HepG2 (cell line): ENCODE results near the gene MYLK2. TPM values are rescaled to one million over a fixed set of nuclear protein-coding genes. Genes with fewer than 3 reads are reported as not detected.

Experiments
- ARNTL ChIP-seq: sonication (generic); formaldehyde crosslinking; IDR thresholded peaks from 2 replicates; pipeline ENCODE4 v1.4.0; 2020; ENCODE audit warnings: mild to moderate bottlenecking, missing genetic modification reagents
- CBFB ChIP-seq: sonication (generic); formaldehyde crosslinking; IDR thresholded peaks from 2 replicates; pipeline ENCODE4 v1.4.0; 2020; ENCODE audit warnings: missing genetic modification reagents
- FOSL2 ChIP-seq: sonication (generic); formaldehyde crosslinking; IDR thresholded peaks from 2 replicates; pipeline ENCODE4 v1.4.0; 2020; ENCODE audit warnings: missing genetic modification reagents
- FOXA1 ChIP-seq, 2 experiments: fragments of 450-650 bp in 1 of 2; sonication (generic) in 1 of 2; formaldehyde crosslinking in 1 of 2; IDR thresholded peaks; 2 replicates each; pipeline versions ENCODE4 v1.4.0 to v1.6.1; 2016 to 2020; ENCODE audit warnings: missing genetic modification reagents in 1 of 2
- HDAC2 ChIP-seq: sonication (generic); formaldehyde crosslinking; IDR thresholded peaks from 2 replicates; pipeline ENCODE4 v1.4.0; 2020; ENCODE audit warnings: missing genetic modification reagents
- HNF4G ChIP-seq, 2 experiments: sonication (generic) in 1 of 2; formaldehyde crosslinking in 1 of 2; IDR thresholded peaks; 2 replicates each; pipeline versions ENCODE4 v1.4.0 to v1.6.1; 2011 to 2020; ENCODE audit warnings: borderline replicate concordance in 2 of 2, low read depth in 2 of 2, mild to moderate bottlenecking in 2 of 2, low read length in 1 of 2, missing genetic modification reagents in 1 of 2, moderate library complexity in 1 of 2
- HNRNPUL1 ChIP-seq: fragments of 200-400 bp; formaldehyde crosslinking; IDR thresholded peaks from 2 replicates; pipeline ENCODE4 v1.6.1; 2017; ENCODE audit warnings: low read depth, mild to moderate bottlenecking, low read length, moderate library complexity
- JUND ChIP-seq: sonication (generic); formaldehyde crosslinking; IDR thresholded peaks from 2 replicates; pipeline ENCODE4 v1.8.0; 2022; ENCODE audit warnings: mild to moderate bottlenecking, missing genetic modification reagents
- MAF1 ChIP-seq: sonication (generic); formaldehyde crosslinking; IDR thresholded peaks from 2 replicates; pipeline ENCODE4 v1.5.0; 2020; ENCODE audit warnings: missing genetic modification reagents, borderline replicate concordance
- NCOA1 ChIP-seq: sonication (generic); formaldehyde crosslinking; IDR thresholded peaks from 2 replicates; pipeline ENCODE4 v1.9.0; 2021; ENCODE audit warnings: missing genetic modification reagents
- NFKB2 ChIP-seq: sonication (generic); formaldehyde crosslinking; IDR thresholded peaks from 2 replicates; pipeline ENCODE4 v1.4.0; 2020; ENCODE audit warnings: missing genetic modification reagents, borderline replicate concordance
- NR2C2 ChIP-seq: sonication (generic); formaldehyde crosslinking; IDR thresholded peaks from 2 replicates; pipeline ENCODE4 v1.4.0; 2020; ENCODE audit warnings: missing genetic modification reagents, mild to moderate bottlenecking, moderate library complexity, borderline replicate concordance
- ONECUT2 ChIP-seq: sonication (generic); formaldehyde crosslinking; IDR thresholded peaks from 2 replicates; pipeline ENCODE4 v1.4.0; 2020; ENCODE audit warnings: missing genetic modification reagents
- RFXAP ChIP-seq: sonication (generic); formaldehyde crosslinking; IDR thresholded peaks from 2 replicates; pipeline ENCODE4 v1.4.0; 2020; ENCODE audit warnings: missing genetic modification reagents, borderline replicate concordance
- SMAD3 ChIP-seq: sonication (generic); formaldehyde crosslinking; IDR thresholded peaks from 2 replicates; pipeline ENCODE4 v1.4.0; 2020; ENCODE audit warnings: missing genetic modification reagents
- SRSF1 ChIP-seq: fragments of 200-400 bp; formaldehyde crosslinking; optimal IDR thresholded peaks from 2 replicates; pipeline ENCODE3; 2017; ENCODE audit warnings: mild to moderate bottlenecking, low read depth, low read length, moderate library complexity
- THAP11 ChIP-seq: IDR thresholded peaks from 2 replicates; pipeline ENCODE4 v1.6.1; 2016; ENCODE audit warnings: missing biosample characterization, missing genetic modification reagents
- ZFY ChIP-seq: sonication (generic); formaldehyde crosslinking; IDR thresholded peaks from 2 replicates; pipeline ENCODE4 v1.4.0; 2020; ENCODE audit warnings: missing genetic modification reagents
- ZNF101 ChIP-seq: sonication (generic); formaldehyde crosslinking; IDR thresholded peaks from 2 replicates; pipeline ENCODE4 v1.4.0; 2020; ENCODE audit warnings: mild to moderate bottlenecking, low read depth, missing genetic modification reagents, borderline replicate concordance
- ZNF256 ChIP-seq: sonication (generic); formaldehyde crosslinking; conservative IDR thresholded peaks from 2 replicates; pipeline ENCODE4 v1.4.0; 2020; ENCODE audit warnings: missing genetic modification reagents
- ZNF552 ChIP-seq: sonication (generic); formaldehyde crosslinking; IDR thresholded peaks from 2 replicates; pipeline ENCODE4 v1.9.0; 2022; ENCODE audit warnings: missing genetic modification reagents, mild to moderate bottlenecking, borderline replicate concordance
- ZNF557 ChIP-seq: sonication (generic); formaldehyde crosslinking; IDR thresholded peaks from 2 replicates; pipeline ENCODE4 v1.4.0; 2020; ENCODE audit warnings: missing genetic modification reagents
- ZNF788 ChIP-seq: sonication (generic); formaldehyde crosslinking; IDR thresholded peaks from 2 replicates; pipeline ENCODE4 v1.5.0; 2020; ENCODE audit warnings: mild to moderate bottlenecking, missing genetic modification reagents, borderline replicate concordance
- ZNF816 ChIP-seq: sonication (generic); formaldehyde crosslinking; IDR thresholded peaks from 2 replicates; pipeline ENCODE4 v1.8.0; 2022; ENCODE audit warnings: missing genetic modification reagents, mild to moderate bottlenecking, borderline replicate concordance
- polyA plus RNA-seq, 8 experiments: library from polyadenylated mRNA; depleted of rRNA in 3 of 8; stranded (reverse) in 7 of 8; unstranded in 1 of 8; fragments of >200 nt; fragmentation: Illumina TruSeq in 4 of 8; extraction: Trizol in 4 of 8; gene quantifications; 2 replicates each; pipeline versions ENCODE4 v1.2.1 to v1.2.3, GENCODE V29; 2011 to 2016; ENCODE audit warnings: low read depth in 4 of 8, missing spikeins in 1 of 8, mixed read lengths in 1 of 8; ENCODE audit not compliant: insufficient read depth in 1 of 8
- total RNA-seq, 5 experiments: library from RNA; depleted of rRNA; stranded (reverse); fragments of >200 nt; fragmentation: Illumina TruSeq; extraction: Trizol; gene quantifications; 2 replicates each; pipeline ENCODE4 v1.2.3, GENCODE V29; 2016; ENCODE audit warnings: low read depth in 1 of 5
- TF ChIP-seq, protein P1 (sequence below): IDR thresholded peaks from 2 replicates; pipeline ENCODE4 v1.4.0; 2020; ENCODE audit warnings: mild to moderate bottlenecking, missing genetic modification reagents
- TF ChIP-seq, protein P2 (sequence below): sonication (generic); formaldehyde crosslinking; IDR thresholded peaks from 2 replicates; pipeline ENCODE4 v1.5.0; 2020; ENCODE audit warnings: missing genetic modification reagents

The MYLK2 gene
- total and polyA plus RNA-seq, 2 of the 13 experiments (the other 11 are each of a cell fraction or from before 2014, with no cell fraction given) = 0.27 TPM; not detected in 1

GRCh38 chr20:31835977-31836852, 17.1 kb downstream of the MYLK2 start (continued):
- TF ChIP-seq SMAD3 (CRISPR knock-in tag) = 0 out of 2 replicates have a peak, but pooled peaks have one; percentile 32
- TF ChIP-seq, protein P1, sequence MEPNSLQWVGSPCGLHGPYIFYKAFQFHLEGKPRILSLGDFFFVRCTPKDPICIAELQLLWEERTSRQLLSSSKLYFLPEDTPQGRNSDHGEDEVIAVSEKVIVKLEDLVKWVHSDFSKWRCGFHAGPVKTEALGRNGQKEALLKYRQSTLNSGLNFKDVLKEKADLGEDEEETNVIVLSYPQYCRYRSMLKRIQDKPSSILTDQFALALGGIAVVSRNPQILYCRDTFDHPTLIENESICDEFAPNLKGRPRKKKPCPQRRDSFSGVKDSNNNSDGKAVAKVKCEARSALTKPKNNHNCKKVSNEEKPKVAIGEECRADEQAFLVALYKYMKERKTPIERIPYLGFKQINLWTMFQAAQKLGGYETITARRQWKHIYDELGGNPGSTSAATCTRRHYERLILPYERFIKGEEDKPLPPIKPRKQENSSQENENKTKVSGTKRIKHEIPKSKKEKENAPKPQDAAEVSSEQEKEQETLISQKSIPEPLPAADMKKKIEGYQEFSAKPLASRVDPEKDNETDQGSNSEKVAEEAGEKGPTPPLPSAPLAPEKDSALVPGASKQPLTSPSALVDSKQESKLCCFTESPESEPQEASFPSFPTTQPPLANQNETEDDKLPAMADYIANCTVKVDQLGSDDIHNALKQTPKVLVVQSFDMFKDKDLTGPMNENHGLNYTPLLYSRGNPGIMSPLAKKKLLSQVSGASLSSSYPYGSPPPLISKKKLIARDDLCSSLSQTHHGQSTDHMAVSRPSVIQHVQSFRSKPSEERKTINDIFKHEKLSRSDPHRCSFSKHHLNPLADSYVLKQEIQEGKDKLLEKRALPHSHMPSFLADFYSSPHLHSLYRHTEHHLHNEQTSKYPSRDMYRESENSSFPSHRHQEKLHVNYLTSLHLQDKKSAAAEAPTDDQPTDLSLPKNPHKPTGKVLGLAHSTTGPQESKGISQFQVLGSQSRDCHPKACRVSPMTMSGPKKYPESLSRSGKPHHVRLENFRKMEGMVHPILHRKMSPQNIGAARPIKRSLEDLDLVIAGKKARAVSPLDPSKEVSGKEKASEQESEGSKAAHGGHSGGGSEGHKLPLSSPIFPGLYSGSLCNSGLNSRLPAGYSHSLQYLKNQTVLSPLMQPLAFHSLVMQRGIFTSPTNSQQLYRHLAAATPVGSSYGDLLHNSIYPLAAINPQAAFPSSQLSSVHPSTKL (CRISPR knock-in tag) = peak; percentile 60
- TF ChIP-seq HNRNPUL1 = no peak
- TF ChIP-seq FOSL2 (CRISPR knock-in tag) = peak; percentile 99
- no peak for TF ChIP-seq HDAC2
- no peak for TF ChIP-seq NR2C2 (CRISPR knock-in tag)
- no peak for TF ChIP-seq ZNF256 (CRISPR knock-in tag)
- TF ChIP-seq FOXA1 (IDR thresholded peaks at IDR 0.05) = no peak
- peak; percentile 37 for TF ChIP-seq FOXA1 (CRISPR knock-in tag; IDR thresholded peaks at IDR 0.05)
- TF ChIP-seq NFKB2 (CRISPR knock-in tag) = no peak
- TF ChIP-seq RFXAP (CRISPR knock-in tag) = no peak
- TF ChIP-seq, protein P2, sequence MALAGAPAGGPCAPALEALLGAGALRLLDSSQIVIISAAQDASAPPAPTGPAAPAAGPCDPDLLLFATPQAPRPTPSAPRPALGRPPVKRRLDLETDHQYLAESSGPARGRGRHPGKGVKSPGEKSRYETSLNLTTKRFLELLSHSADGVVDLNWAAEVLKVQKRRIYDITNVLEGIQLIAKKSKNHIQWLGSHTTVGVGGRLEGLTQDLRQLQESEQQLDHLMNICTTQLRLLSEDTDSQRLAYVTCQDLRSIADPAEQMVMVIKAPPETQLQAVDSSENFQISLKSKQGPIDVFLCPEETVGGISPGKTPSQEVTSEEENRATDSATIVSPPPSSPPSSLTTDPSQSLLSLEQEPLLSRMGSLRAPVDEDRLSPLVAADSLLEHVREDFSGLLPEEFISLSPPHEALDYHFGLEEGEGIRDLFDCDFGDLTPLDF (CRISPR knock-in tag) = no peak
- no peak for TF ChIP-seq SRSF1
- TF ChIP-seq ZNF816 (CRISPR knock-in tag) = no peak
- TF ChIP-seq ZNF552 (CRISPR knock-in tag) = 0 out of 2 replicates have a peak, but pooled peaks have one; percentile 32
- TF ChIP-seq ZFY = peak; percentile 30; the same call in 1 of the 2 replicates
- TF ChIP-seq MAF1 = no peak
- no peak for TF ChIP-seq CBFB (CRISPR knock-in tag)
- TF ChIP-seq HNF4G (IDR thresholded peaks at IDR 0.05; ENCODE audit: borderline replicate concordance, low read depth, low read length) = 0 out of 2 replicates have a peak, but pooled peaks have one; percentile 39
- no peak; the same call in 1 of the 2 replicates for TF ChIP-seq HNF4G (CRISPR knock-in tag; IDR thresholded peaks at IDR 0.05; ENCODE audit: borderline replicate concordance, low read depth)
- peak; percentile 58; the same call in 1 of the 2 replicates for TF ChIP-seq ZNF788 (CRISPR knock-in tag)
- TF ChIP-seq ONECUT2 = no peak
- TF ChIP-seq JUND (CRISPR knock-in tag) = peak; percentile 98
- TF ChIP-seq ZNF101 (CRISPR knock-in tag) = no peak
- no peak for TF ChIP-seq ZNF557
- TF ChIP-seq ARNTL = no peak
- peak; percentile 46; the same call in 1 of the 2 replicates for TF ChIP-seq THAP11 (CRISPR knock-in tag)
- no peak for TF ChIP-seq NCOA1 (CRISPR knock-in tag)
